GM18519 (cell line): ENCODE results near the gene PRM2.
"Not testable (repeated sequence)": the region's sequence is repeated elsewhere in the genome, so short reads cannot be mapped to it uniquely, and the experiment has no call there.

Experiments
- ATAC-seq: cut with Tn5 transposase; IDR thresholded peaks from one replicate; pipeline ENCODE4 v1.9.1; 2021; ENCODE audit warnings: mild to moderate bottlenecking, moderate library complexity; ENCODE audit not compliant: unreplicated experiment, low FRiP score

The PRM2 gene

DNA sequence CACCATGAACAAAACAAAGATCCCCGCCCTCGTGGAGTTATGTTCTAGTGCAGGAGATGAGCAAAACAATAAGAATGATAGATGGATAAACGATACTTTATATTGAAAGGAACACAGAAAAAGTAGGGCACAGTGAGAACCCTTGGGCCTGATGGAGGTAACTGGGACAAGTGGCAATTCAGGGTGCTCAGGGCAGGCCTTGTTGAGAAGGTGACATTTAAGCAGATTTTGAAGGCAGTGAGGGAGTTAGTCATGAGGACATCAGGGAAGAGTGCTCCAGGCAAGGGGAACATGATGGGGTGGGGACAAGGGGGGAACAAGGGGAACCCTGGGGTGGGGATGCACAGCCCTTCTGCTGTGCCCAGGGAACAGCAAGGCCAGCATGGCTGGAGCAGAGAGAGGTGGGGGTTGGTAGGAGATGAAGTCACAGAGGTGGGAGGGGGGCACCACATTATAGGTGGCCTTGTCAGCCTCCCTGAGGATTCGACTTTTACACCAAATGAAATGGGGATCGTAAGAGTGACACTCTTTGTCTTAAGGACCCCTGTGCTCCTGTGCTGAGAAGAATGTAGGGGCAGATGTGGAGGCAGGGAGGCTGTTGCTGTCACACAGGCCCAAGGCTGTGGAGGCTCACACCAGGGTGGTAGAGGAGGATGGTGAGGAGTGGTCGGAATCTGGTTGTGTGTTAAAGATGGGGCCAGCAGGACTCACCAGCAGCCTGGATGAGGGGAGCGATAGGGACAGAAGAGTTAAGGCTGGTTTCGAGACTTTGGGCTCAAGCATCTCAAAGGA, 14.0 kb upstream of the PRM2 start:
- no peak for ATAC-seq

- not testable (repeated sequence) for ATAC-seq
These were observed 13.4 kb upstream of the PRM2 start for GRCh38 chr16:11289696-11290095.

DNA sequence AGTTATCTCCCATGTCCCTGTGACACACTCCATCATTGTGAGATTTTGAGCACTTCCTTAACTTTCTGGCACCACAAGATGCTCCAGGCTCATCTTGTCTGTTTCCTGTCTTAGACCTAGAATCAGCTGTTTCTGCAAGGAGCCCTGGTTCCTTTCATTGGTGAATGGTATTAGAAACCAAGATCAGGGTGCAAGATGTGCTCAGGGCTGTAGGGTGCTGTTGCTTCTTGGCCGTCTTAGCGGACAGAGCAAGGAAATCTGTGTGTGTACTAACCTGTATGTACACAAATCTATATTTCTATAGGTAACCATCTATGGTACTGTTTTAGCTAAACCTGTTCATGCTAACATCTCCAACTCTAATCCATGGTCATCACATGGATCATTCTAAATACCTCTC, 12.9 kb upstream of the PRM2 start:
- ATAC-seq: no peak

GRCh38 chr16:11285842-11286241, 9.6 kb upstream of the PRM2 start:
- ATAC-seq: no peak

- no peak for ATAC-seq
These were observed 7.6 kb upstream of the PRM2 start for GRCh38 chr16:11283820-11284248.

- ATAC-seq: no peak
These were observed 4.6 kb upstream of the PRM2 start, which contains the start of gene PRM1 for GRCh38 chr16:11280616-11281522. Gene PRM1 (minus strand): TSS chr16:11281330. CDS start chr16:11281238, 92 bp downstream.

GRCh38 chr16:11278681-11279628, 2.7 kb upstream of the PRM2 start:
- no peak for ATAC-seq

DNA sequence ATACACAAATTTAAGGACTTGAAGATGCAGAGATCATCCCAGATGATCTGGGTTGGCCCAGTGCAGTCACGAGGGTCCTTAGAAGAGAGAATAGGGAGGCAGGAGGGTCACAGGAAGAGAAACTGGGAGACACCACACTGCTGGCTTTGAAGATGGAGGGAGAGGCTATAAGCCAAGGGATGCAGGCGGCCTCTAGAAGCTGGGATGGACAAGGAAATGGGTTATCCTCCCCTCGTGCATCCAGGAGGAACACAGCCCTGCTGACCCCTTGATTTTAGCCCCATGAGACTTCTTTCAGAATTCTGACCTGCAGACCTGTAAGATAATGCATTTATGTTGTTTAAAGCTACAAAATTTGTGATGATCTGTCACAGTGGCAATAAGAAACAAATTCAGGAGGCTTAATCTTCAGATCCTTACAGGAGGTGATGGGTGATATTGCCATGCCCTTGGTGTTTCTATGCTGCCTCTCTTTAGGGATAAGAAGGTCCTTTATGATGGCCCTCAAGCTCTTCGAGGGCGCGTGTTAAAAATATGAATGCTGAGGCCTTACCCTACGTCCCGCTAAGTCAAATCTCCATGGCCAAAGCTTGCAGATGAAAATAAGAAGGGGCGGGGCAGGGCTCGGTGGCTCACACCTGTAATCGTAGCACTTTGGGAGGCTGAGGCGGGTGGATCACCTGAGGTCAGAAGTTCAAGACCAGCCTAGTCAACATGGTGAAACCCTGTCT, 1.5 kb upstream of the PRM2 start:
- ATAC-seq: no peak

DNA sequence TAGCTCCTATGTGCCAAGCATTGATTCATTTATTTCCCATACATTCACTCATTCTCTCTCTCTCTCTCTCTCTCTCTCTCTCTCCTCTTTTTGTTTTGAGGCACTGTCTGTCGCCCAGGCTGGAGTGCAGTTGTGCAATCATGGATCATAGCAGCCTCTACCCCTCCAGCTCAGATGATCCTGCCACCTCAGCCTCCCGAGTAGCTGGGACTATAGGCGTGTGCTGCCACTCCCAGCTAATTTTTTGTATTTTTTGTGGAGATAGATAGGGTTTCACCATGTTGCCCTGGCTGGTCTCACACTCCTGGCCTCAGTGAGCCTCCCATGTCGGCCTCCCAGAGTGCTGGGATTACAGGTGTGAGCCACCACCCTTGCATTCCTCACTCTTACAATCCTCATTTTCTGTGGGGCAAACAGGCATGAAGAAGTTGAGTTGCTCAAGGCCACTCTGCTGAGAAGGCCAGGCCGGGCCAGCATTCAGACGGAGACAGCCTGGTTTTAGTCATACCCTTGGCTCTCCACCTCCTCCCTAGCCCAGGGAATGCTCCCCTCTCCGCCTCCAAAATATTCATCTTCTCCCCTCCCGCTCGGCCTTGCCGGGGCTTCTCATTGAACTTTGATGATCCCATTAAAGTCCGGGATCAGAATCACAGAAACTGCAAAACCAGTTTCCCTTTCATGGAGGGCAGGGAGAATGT, 765 bp upstream of the PRM2 start:
- ATAC-seq: no peak

GRCh38 chr16:11274964-11275363, 1.3 kb downstream of the PRM2 start:
- ATAC-seq: no peak

DNA sequence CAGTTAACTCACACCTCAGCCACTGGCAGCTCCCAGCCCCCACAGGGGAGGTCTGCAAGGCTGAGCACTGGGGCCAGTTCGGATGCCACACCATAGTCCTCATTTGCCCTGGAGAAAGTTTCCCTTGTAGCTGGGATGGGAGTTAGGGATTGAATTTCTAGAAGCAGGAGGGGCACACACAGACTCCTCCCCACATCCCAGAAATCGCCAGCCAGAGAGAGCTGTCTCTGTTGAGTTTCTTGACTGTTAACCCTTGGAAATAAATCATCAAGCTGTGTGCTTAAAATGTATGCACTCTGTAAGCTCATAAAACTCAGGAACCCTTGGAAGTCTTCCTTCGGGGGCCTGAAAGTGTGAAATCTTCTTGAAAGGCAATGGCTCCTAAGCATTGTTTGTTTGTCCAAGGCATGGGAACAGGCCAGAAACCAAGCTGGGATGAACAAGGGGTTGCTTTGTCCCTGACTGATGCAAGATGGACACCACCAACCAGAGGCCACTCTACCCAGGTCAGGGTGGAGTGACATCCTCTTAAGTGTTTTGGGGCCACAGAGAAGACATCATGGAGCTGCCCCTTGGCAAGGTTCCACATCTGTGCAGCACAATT, 2.5 kb downstream of the PRM2 start:
- no peak for ATAC-seq

GRCh38 chr16:11272921-11273720, 3.2 kb downstream of the PRM2 start, which contains the start of gene PRM3:
Gene PRM3 (minus strand): TSS chr16:11273629. CDS start chr16:11273595, 34 bp downstream.
- no peak for ATAC-seq

DNA sequence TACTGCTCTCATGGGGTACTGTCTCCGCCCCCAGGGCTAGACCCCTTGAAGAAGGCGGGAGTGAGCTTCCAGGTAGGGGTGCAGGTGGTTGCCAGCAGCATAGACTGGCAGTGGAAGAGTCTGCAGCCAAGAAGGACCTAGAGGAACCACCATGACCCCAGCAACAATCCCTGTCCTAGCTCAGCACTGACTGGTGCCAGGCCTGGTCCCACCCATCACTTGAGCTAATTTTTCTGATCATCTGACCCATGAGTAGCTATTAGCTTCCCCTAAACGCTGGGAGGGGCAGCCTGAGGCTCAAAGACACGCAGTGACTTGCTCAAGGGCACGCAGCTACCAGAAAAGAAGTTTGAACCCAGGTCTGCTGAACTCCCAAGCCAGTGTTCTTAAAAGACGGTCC, 3.8 kb downstream of the PRM2 start:
- no peak for ATAC-seq

DNA sequence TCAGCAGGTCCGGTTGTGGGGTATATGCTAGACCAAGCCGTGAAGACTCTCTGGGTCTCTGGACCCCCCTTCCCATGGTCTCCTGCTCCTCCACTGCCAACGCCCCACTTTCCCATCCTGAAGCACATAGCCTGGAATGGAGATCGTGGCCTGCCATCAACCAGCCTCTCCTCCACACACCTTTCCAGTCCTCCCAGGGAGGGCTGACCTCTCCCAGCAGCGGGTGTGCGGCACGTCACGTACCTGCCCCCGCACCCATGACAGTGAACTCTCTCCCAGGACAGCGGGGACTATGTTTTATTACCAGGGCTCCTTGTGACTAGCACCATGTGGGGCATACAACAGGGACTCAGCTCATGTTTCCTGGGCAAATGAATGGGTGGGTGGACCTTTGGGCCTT, 4.7 kb downstream of the PRM2 start:
- no peak for ATAC-seq

- ATAC-seq: no peak
These were observed 5.6 kb downstream of the PRM2 start for GRCh38 chr16:11270602-11271162.

DNA sequence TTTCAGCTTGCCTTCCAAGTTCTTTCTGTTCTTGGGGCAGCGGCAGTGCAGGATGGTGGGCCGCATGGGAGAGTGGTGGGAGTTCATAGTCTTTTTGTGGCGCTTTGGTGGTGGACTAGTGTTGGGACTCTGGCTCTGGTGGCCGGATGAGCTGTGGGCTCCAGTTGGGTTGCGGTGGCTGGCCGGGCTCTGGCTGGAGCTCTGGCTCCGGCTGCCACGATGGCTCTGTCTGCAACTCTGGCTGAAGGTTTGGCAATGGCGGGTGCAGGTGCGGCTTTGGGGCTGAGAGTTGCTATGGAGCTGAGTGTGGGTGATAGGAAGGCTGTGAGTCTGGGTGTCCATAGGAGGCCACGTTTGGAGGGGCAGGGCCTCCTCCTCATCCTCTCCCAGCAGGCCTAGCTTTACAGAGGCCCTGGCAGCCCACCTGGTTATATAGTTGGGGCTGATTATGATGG, 7.3 kb downstream of the PRM2 start, which contains the start of gene TNP2:
Gene TNP2, minus strand, starts transcription at position 405 of the 455 bp plus-strand sequence. Its CDS starts 63 bp downstream, at position 342.
- no peak for ATAC-seq

- no peak for ATAC-seq
These were observed 11.2 kb downstream of the PRM2 start for GRCh38 chr16:11265124-11265523.
